K562 (cell line): ENCODE results near the gene TFCP2L1. TPM values are rescaled to one million over a fixed set of nuclear protein-coding genes. Genes with fewer than 3 reads are reported as not detected.

Source experiments
- ATAC-seq: fragments of 200-7000 bp; cut with Tn5 transposase; 3 replicates; pipeline ENCODE4 v1.9.1; 2020; ENCODE audit warnings: moderate library complexity
- BruUV-seq: library from RNA; stranded (reverse); fragments of 400-500 nt; replicated peaks from 2 replicates; lab custom pipeline; 2021; lab: Mats Ljungman, UMichigan
- CTCF ChIA-PET: fragments of 300-600 bp; formaldehyde crosslinking; extraction: SDS; loops from one replicate; lab custom pipeline; 2021; ENCODE audit warnings: low intra/inter-chr PET ratio; lab: Yijun Ruan, JAX
- POLR2A ChIA-PET: fragments of 300-600, 350-650 bp; sonication (Branson Sonifier 250); formaldehyde crosslinking; extraction: SDS; loops from one replicate; lab custom pipeline; 2021; ENCODE audit warnings: antibody characterized with exemption, inconsistent platforms; lab: Yijun Ruan, JAX
- DNase-seq, 4 experiments: peaks; one replicate each; pipeline versions ENCODE4 v3.0.0 to v3.0.0-alpha.2; 2011 to 2018; ENCODE audit warnings: low spot score in 3 of 4, mixed read lengths in 3 of 4; ENCODE audit errors: extremely low read depth in 1 of 4
- FAIRE-seq: peaks from 2 replicates; lab custom pipeline; 2011; peaks lifted over from hg19 to GRCh38; lab: Jason Lieb, UNC
- H2AFZ ChIP-seq: 2 replicates; pipeline ENCODE4 v1.6.0; 2011; ENCODE audit warnings: low read depth, low read length, control low read depth, inconsistent platforms
- H3K27ac ChIP-seq: fragments of 200-600 bp; 3 replicates; pipeline ENCODE4 v1.8.0; 2011; ENCODE audit warnings: low read depth, mild to moderate bottlenecking, control low read depth, inconsistent platforms, low read length, moderate library complexity, mixed read lengths; ENCODE audit errors: extremely low read depth
- H3K27me3 ChIP-seq, 2 experiments: fragments of 300-600 bp in 1 of 2; 2 replicates in 1 of 2; 3 replicates in 1 of 2; pipeline versions ENCODE4 v1.6.0 to v1.8.0; 2011; ENCODE audit warnings: inconsistent platforms in 2 of 2, low read length in 2 of 2, mild to moderate bottlenecking in 1 of 2, mixed read lengths in 1 of 2, moderate library complexity in 1 of 2; ENCODE audit not compliant: control insufficient read depth in 2 of 2, insufficient read depth in 2 of 2
- H3K36me3 ChIP-seq: fragments of 300-600 bp; 3 replicates; pipeline ENCODE4 v1.8.0; 2011; ENCODE audit warnings: mild to moderate bottlenecking, low read length, inconsistent platforms; ENCODE audit not compliant: control insufficient read depth, insufficient read depth
- H3K4me1 ChIP-seq, 2 experiments: fragments of 200-600 bp in 1 of 2; replicated peaks in 1 of 2; 2 replicates in 1 of 2; 3 replicates in 1 of 2; pipeline versions ENCODE4 v1.5.1 to v1.8.0; 2011; ENCODE audit warnings: inconsistent platforms in 2 of 2, low read length in 2 of 2, mild to moderate bottlenecking in 1 of 2, mixed read lengths in 1 of 2, moderate library complexity in 1 of 2; ENCODE audit not compliant: control insufficient read depth in 2 of 2, insufficient read depth in 2 of 2
- H3K4me2 ChIP-seq: 2 replicates; pipeline ENCODE4 v1.6.1; 2011; ENCODE audit warnings: low read length, control low read depth, inconsistent platforms, mixed read lengths; ENCODE audit not compliant: insufficient read depth
- H3K4me3 ChIP-seq: fragments of 200-600 bp; sonication (generic), shearing (Covaris generic); 2 replicates; pipeline ENCODE4 v1.5.1; 2016; ENCODE audit warnings: control low read depth, inconsistent platforms
- H3K79me2 ChIP-seq: fragments of 200-600 bp; 3 replicates; pipeline ENCODE4 v1.8.0; 2011; ENCODE audit warnings: low read length, inconsistent platforms; ENCODE audit not compliant: control insufficient read depth, insufficient read depth
- H3K9ac ChIP-seq, 2 experiments: 2 replicates each; pipeline versions ENCODE4 v1.6.0 to v1.6.1; 2011; ENCODE audit warnings: low read depth in 2 of 2, low read length in 2 of 2, control low read depth in 1 of 2, inconsistent platforms in 1 of 2, mild to moderate bottlenecking in 1 of 2, mixed read lengths in 1 of 2; ENCODE audit not compliant: insufficient read depth in 1 of 2
- H3K9me1 ChIP-seq: one replicate; pipeline ENCODE4 v1.6.0; 2011; ENCODE audit warnings: inconsistent platforms, mild to moderate bottlenecking, low read length, moderate library complexity; ENCODE audit not compliant: control insufficient read depth, insufficient read depth
- H3K9me3 ChIP-seq: replicated peaks from 2 replicates; pipeline ENCODE4 v1.5.1; 2011; ENCODE audit warnings: low read depth, low read length, inconsistent platforms; ENCODE audit not compliant: control insufficient read depth, insufficient read depth
- H4K20me1 ChIP-seq: replicated peaks from 2 replicates; pipeline ENCODE4 v1.6.1; 2011; ENCODE audit warnings: low read length, inconsistent platforms, mixed read lengths; ENCODE audit not compliant: control insufficient read depth, insufficient read depth
- CLOCK ChIP-seq: fragments of 250-450 bp; sonication (Bioruptor Pico); IDR thresholded peaks from 2 replicates; pipeline ENCODE4 v1.4.0; 2020; ENCODE audit warnings: mild to moderate bottlenecking, moderate library complexity, borderline replicate concordance
- DNMT1 ChIP-seq: fragments of 450-650 bp; IDR thresholded peaks from 2 replicates; pipeline ENCODE4 v1.6.1; 2016; ENCODE audit warnings: antibody characterized with exemption, mild to moderate bottlenecking
- ETS2 ChIP-seq: IDR thresholded peaks from 2 replicates; pipeline ENCODE4 v1.6.1; 2016; ENCODE audit warnings: borderline replicate concordance, missing genetic modification characterization, mild to moderate bottlenecking, moderate library complexity, missing compliant biosample characterization; ENCODE audit not compliant: poor library complexity, severe bottlenecking
- ETV5 ChIP-seq: sonication (generic); formaldehyde crosslinking; IDR thresholded peaks from 2 replicates; pipeline ENCODE4 v1.4.0; 2020; ENCODE audit warnings: low read depth, mild to moderate bottlenecking, missing genetic modification reagents
- HDAC3 ChIP-seq: fragments of 450-650 bp; IDR thresholded peaks from 2 replicates; pipeline ENCODE4 v1.6.1; 2018; ENCODE audit warnings: borderline replicate concordance, mild to moderate bottlenecking, moderate library complexity; ENCODE audit not compliant: partially characterized antibody
- JUNB ChIP-seq: fragments of 450-650 bp; formaldehyde crosslinking; conservative IDR thresholded peaks from 2 replicates; pipeline ENCODE4 v1.4.0; 2020; ENCODE audit warnings: mild to moderate bottlenecking
- KDM1A ChIP-seq, 2 experiments: fragments of 450-650 bp; IDR thresholded peaks; 2 replicates each; pipeline ENCODE4 v1.6.1; 2016; ENCODE audit warnings: mild to moderate bottlenecking in 2 of 2
- KHSRP ChIP-seq: fragments of 450-650 bp; IDR thresholded peaks from 2 replicates; pipeline ENCODE4 v1.6.1; 2017
- POLR2B ChIP-seq: fragments of 450-650 bp; IDR thresholded peaks from 2 replicates; pipeline ENCODE4 v1.6.1; 2018; ENCODE audit warnings: low read depth; ENCODE audit not compliant: partially characterized antibody
- TCF15 ChIP-seq: fragments of 250-450 bp; sonication (Bioruptor Pico); IDR thresholded peaks from 2 replicates; pipeline ENCODE4 v1.8.0; 2022; ENCODE audit warnings: moderate library complexity, mild to moderate bottlenecking, inconsistent platforms
- ZBTB33 ChIP-seq: sonication (generic); formaldehyde crosslinking; IDR thresholded peaks from 2 replicates; pipeline ENCODE4 v1.8.1; 2023; ENCODE audit warnings: mild to moderate bottlenecking, missing genetic modification reagents
- ZNF143 ChIP-seq: sonication (generic); formaldehyde crosslinking; IDR thresholded peaks from 2 replicates; pipeline ENCODE4 v1.9.0; 2022; ENCODE audit warnings: mild to moderate bottlenecking, missing genetic modification reagents
- ZNF263 ChIP-seq: sonication (generic); formaldehyde crosslinking; IDR thresholded peaks from 2 replicates; pipeline ENCODE4 v1.8.0; 2022; ENCODE audit warnings: mild to moderate bottlenecking, missing genetic modification reagents, borderline replicate concordance
- ZNF384 ChIP-seq: IDR thresholded peaks from 2 replicates; pipeline ENCODE4 v1.6.1; 2012; ENCODE audit warnings: low read depth, low read length, improper control_type of control experiment
- ZNF75A ChIP-seq: fragments of 450-650 bp; formaldehyde crosslinking; IDR thresholded peaks from 2 replicates; pipeline ENCODE4 v1.4.0; 2020; ENCODE audit warnings: mild to moderate bottlenecking
- ZNF79 ChIP-seq: fragments of 250-450 bp; sonication (Bioruptor Pico); IDR thresholded peaks from 2 replicates; pipeline ENCODE4 v1.4.0; 2020; ENCODE audit warnings: low read depth, mild to moderate bottlenecking, moderate library complexity
- ZNF830 ChIP-seq: fragments of 250-450 bp; sonication (Bioruptor Pico); IDR thresholded peaks from 2 replicates; pipeline ENCODE4 v1.5.0; 2021; ENCODE audit warnings: mild to moderate bottlenecking
- WGBS: fragments of 100-300 bp; shearing (Covaris generic); methylation state at CpG from one replicate; pipeline ENCODE4 v1.1.6; 2016; ENCODE audit warnings: low coverage, mixed read lengths; ENCODE audit not compliant: insufficient coverage; ENCODE audit errors: missing lambda C conversion rate; 5-methylcytosine and 5-hydroxymethylcytosine counted together
- in situ Hi-C: fragments of 300-500 bp; cut with MboI; formaldehyde crosslinking; loops from 4 replicates; pipeline ENCODE4 v1.15.0; 2018; ENCODE audit warnings: inconsistent platforms, mixed read lengths
- intact Hi-C: fragments of 100-400 bp; cut with micrococcal nuclease; formaldehyde crosslinking; loops from 2 replicates; pipeline ENCODE4 v1.14.2; 2022
- polyA plus RNA-seq, 8 experiments: library from polyadenylated mRNA; depleted of rRNA in 4 of 8; stranded (reverse) in 5 of 8; unstranded in 3 of 8; fragments of >200 nt; fragmentation: Nextera tagmentation in 2 of 8; fragmentation: Illumina TruSeq in 1 of 8; extraction: Ambion mirVana in 2 of 8; extraction: Trizol in 1 of 8; gene quantifications; 2 replicates each; pipeline versions ENCODE4 v1.2.1 to v1.2.3, GENCODE V29; 2011 to 2014; ENCODE audit warnings: inconsistent platforms in 1 of 8, missing spikeins in 1 of 8
- total RNA-seq, 7 experiments: library from RNA; depleted of rRNA in 6 of 7; stranded (reverse); fragments of >200 nt in 6 of 7; fragmentation: Illumina TruSeq in 2 of 7; extraction: Trizol in 2 of 7; gene quantifications; 2 replicates each; pipeline versions ENCODE4 v1.2.1 to v1.2.3, GENCODE V29; 2011 to 2021; ENCODE audit warnings: low replicate concordance in 1 of 7

Gene TFCP2L1
- total and polyA plus RNA-seq, 9 of the 15 experiments (the other 6 are each of a cell fraction or from before 2014, with no cell fraction given) = 0.08 to 1.00 (median 0.42) TPM

- no peak for ATAC-seq
- peaks cover 12 to 33% of the 10 kb centered on the region in 2 experiments; a peak in 4 of 5 replicates for H3K27me3 ChIP-seq
- intact Hi-C loops = no loop called here
- no peak for TF ChIP-seq ZNF79 (CRISPR knock-in tag)
- TF ChIP-seq KDM1A (IDR thresholded peaks at IDR 0.05) = no peak
- TF ChIP-seq HDAC3 = no peak
- TF ChIP-seq DNMT1 = no peak
- no peak for TF ChIP-seq CLOCK (CRISPR knock-in tag)
- no peak for TF ChIP-seq ZNF75A (CRISPR knock-in tag)
- TF ChIP-seq ZNF143 = no peak
- no peak for TF ChIP-seq ZNF263 (CRISPR knock-in tag)
- no peak for TF ChIP-seq ETV5 (CRISPR knock-in tag)
- no peak for TF ChIP-seq ZBTB33 (CRISPR knock-in tag)
- TF ChIP-seq JUNB = no peak
- no peak for TF ChIP-seq TCF15 (CRISPR knock-in tag)
- no peak for TF ChIP-seq ZNF384
- no peak for TF ChIP-seq ETS2 (tag)
- no peak for TF ChIP-seq POLR2B
- TF ChIP-seq ZNF830 (CRISPR knock-in tag) = no peak
- no peak for TF ChIP-seq KHSRP
Measured at GRCh38 chr2:121293450-121294325, 8.7 kb upstream of the TFCP2L1 start.

More at GRCh38 chr2:121293450-121294325, 8.7 kb upstream of the TFCP2L1 start:
- no peak for DNase-seq
- in situ Hi-C loops = no loop called here
- Histone ChIP-seq H3K27ac (no peak overlapping the region), H3K79me2 (no peaks in the 10 kb centered on the region), H3K4me3 (no peak overlapping the region), H3K9me1 (no peaks in the 10 kb centered on the region), H4K20me1 (no peaks in the 10 kb centered on the region), H3K36me3 (no peaks in the 10 kb centered on the region), H3K4me2 (no peak overlapping the region), H2AFZ (no peak overlapping the region), H3K4me1 (no peaks in the 10 kb centered on the region), H3K9me3 (no peaks in the 10 kb centered on the region), H3K9ac (no peak overlapping the region)
- no peak for FAIRE-seq
- ChIA-PET CTCF (no interaction called here), POLR2A (no interaction called here)
- no TSS peak for BruUV-seq
- WGBS = 0% methylated on average over 13 of the region's 14 CpGs
